Measurements from ENCODE around the gene DBNDD1. TPM values are rescaled to one million over a fixed set of nuclear protein-coding genes. Genes with fewer than 3 reads are reported as not detected.

DBNDD1 gene
- total and polyA plus RNA-seq, 10 of the 15 experiments (the other 5 are each of a cell fraction or from before 2014, with no cell fraction given) = 0.06 to 4.6 (median 0.55) TPM

DNA sequence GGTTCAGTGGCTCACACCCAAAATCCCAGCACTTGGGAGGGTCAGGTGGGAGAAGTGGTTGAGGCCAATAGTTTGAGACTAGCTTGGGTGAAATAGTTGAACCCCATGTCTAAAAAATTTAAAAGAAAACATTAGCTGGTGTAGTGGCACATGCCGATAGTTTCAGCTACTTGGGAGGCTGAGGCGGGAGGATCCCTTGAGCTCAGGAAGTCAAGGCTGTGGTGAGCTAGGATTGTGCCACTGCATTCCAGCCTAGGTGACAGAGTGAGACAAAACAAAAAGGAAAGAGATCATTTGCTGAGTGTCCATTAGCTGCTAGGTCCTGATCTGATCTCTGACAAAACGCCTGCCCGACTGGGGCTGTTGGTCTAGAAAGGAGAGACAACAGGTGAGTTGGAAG lies 14.1 kb upstream of the DBNDD1 start (continued):
- TF ChIP-seq, protein P1, sequence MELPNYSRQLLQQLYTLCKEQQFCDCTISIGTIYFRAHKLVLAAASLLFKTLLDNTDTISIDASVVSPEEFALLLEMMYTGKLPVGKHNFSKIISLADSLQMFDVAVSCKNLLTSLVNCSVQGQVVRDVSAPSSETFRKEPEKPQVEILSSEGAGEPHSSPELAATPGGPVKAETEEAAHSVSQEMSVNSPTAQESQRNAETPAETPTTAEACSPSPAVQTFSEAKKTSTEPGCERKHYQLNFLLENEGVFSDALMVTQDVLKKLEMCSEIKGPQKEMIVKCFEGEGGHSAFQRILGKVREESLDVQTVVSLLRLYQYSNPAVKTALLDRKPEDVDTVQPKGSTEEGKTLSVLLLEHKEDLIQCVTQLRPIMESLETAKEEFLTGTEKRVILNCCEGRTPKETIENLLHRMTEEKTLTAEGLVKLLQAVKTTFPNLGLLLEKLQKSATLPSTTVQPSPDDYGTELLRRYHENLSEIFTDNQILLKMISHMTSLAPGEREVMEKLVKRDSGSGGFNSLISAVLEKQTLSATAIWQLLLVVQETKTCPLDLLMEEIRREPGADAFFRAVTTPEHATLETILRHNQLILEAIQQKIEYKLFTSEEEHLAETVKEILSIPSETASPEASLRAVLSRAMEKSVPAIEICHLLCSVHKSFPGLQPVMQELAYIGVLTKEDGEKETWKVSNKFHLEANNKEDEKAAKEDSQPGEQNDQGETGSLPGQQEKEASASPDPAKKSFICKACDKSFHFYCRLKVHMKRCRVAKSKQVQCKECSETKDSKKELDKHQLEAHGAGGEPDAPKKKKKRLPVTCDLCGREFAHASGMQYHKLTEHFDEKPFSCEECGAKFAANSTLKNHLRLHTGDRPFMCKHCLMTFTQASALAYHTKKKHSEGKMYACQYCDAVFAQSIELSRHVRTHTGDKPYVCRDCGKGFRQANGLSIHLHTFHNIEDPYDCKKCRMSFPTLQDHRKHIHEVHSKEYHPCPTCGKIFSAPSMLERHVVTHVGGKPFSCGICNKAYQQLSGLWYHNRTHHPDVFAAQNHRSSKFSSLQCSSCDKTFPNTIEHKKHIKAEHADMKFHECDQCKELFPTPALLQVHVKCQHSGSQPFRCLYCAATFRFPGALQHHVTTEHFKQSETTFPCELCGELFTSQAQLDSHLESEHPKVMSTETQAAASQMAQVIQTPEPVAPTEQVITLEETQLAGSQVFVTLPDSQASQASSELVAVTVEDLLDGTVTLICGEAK (IDR thresholded peaks at IDR 0.05; ENCODE audit: borderline replicate concordance) = no peak
- TF ChIP-seq KAT2A (conservative IDR thresholded peaks at IDR 0.05; ENCODE audit: control insufficient read depth, low read depth, low read length) = no peak

DNA sequence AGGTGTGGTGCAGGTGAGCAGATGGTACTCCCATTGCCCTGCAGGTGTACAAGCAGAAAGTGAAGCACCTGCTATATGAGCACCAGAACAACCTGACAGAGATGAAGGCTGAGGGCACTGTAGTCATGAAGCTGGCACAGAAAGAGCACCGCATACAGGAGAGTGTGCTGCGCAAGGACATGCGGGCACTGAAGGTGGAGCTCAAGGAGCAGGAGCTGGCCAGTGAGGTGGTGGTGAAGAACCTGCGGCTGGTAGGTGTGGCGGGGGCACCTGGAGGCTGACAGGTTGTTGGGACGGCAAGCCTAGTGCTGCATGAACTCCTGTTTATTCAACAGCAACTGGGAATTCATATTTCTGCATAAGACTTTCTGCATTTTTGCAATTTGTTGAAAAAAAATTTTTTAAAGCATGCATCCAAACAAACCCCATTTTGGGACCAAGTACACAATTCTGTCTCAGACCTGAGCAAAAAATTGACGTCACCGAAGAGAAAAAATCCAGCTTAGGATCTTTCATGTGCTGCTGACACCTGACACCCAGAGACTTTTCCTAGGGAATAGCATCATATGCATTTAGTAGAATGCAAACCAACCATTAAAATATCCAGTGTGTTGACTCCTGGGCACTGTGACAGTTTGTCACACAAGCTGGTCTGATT lies 13.5 kb upstream of the DBNDD1 start:
- Histone ChIP-seq H3K27ac (ENCODE audit: control insufficient read depth, insufficient read depth) (no peak overlapping the region), H3K27me3 (replicated peaks in 1 of 2; ENCODE audit: control insufficient read depth in 2 of 2, insufficient read depth in 2 of 2, low read length in 1 of 2) (no peaks in the 10 kb centered on the region), H3K4me3 (no peak overlapping the region), H2AFZ (ENCODE audit: control insufficient read depth, low read depth, low read length) (no peak overlapping the region), H4K20me1 (ENCODE audit: control insufficient read depth, insufficient read depth) (no peaks in the 10 kb centered on the region), H3K36me3 (ENCODE audit: control insufficient read depth in 2 of 2, insufficient read depth in 2 of 2, low read length in 1 of 2) (no peaks in the 10 kb centered on the region), H3K4me1 (ENCODE audit: control insufficient read depth, insufficient read depth, low read length) (no peaks in the 10 kb centered on the region), H3K79me2 (ENCODE audit: control insufficient read depth, insufficient read depth, low read length) (no peaks in the 10 kb centered on the region), H3K9ac (ENCODE audit: control insufficient read depth, insufficient read depth, low read length) (no peak overlapping the region), H3K9me3 (replicated peaks; ENCODE audit: control insufficient read depth, insufficient read depth, low read length) (no peaks in the 10 kb centered on the region), H3K4me2 (ENCODE audit: control insufficient read depth, insufficient read depth) (no peak overlapping the region)
- POLR2A ChIA-PET = interaction anchor here (0.9 kb wide), 1 partner anchor 51 kb away, joined by 3 read pairs; no protein-coding TSS in a partner anchor
- 98% methylated on average over 8 of the region's 8 CpGs for WGBS (ENCODE audit: insufficient coverage, insufficient replicate concordance, low lambda C conversion rate, missing lambda C conversion rate)
- TF ChIP-seq, protein P2, sequence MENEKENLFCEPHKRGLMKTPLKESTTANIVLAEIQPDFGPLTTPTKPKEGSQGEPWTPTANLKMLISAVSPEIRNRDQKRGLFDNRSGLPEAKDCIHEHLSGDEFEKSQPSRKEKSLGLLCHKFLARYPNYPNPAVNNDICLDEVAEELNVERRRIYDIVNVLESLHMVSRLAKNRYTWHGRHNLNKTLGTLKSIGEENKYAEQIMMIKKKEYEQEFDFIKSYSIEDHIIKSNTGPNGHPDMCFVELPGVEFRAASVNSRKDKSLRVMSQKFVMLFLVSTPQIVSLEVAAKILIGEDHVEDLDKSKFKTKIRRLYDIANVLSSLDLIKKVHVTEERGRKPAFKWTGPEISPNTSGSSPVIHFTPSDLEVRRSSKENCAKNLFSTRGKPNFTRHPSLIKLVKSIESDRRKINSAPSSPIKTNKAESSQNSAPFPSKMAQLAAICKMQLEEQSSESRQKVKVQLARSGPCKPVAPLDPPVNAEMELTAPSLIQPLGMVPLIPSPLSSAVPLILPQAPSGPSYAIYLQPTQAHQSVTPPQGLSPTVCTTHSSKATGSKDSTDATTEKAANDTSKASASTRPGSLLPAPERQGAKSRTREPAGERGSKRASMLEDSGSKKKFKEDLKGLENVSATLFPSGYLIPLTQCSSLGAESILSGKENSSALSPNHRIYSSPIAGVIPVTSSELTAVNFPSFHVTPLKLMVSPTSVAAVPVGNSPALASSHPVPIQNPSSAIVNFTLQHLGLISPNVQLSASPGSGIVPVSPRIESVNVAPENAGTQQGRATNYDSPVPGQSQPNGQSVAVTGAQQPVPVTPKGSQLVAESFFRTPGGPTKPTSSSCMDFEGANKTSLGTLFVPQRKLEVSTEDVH (IDR thresholded peaks at IDR 0.05; ENCODE audit: low read depth, partially characterized antibody) = no peak
- TF ChIP-seq NFYB (IDR thresholded peaks at IDR 0.05; ENCODE audit: insufficient read depth, low read depth, low read length) = no peak
- no peak for TF ChIP-seq RB1 (IDR thresholded peaks at IDR 0.05; ENCODE audit: borderline replicate concordance)
- TF ChIP-seq DPF2 (IDR thresholded peaks at IDR 0.05) = no peak
- no peak for TF ChIP-seq POLR2AphosphoS5 (IDR thresholded peaks at IDR 0.05; ENCODE audit: low read length)
- TF ChIP-seq, protein P1 (IDR thresholded peaks at IDR 0.05; ENCODE audit: borderline replicate concordance) = no peak
- intact Hi-C loops (cut with micrococcal nuclease; ENCODE audit: unreplicated experiment) (no loop called here), in situ Hi-C loops (cut with MboI) (no loop called here)
- no peak for ATAC-seq
- RAD21 ChIA-PET (ENCODE audit: unreplicated experiment) = no interaction called here
- no peak for DNase-seq (ENCODE audit: low read depth, low spot score)
- CTCF ChIA-PET = no interaction called here
- SMC1A ChIA-PET (ENCODE audit: uncharacterized antibody, unreplicated experiment) = interaction anchor here (1.1 kb wide), 1 partner anchor 16 kb away, joined by 3 read pairs; no protein-coding TSS in a partner anchor
- FAIRE-seq = no peak
- BruUV-seq (replicated peaks) = no TSS peak
